Astrocyte of the spinal cord (primary cell): ENCODE results near the gene PAK1.
"Not testable (repeated sequence)": the region's sequence is repeated elsewhere in the genome, so short reads cannot be mapped to it uniquely, and the experiment has no call there.

Experiments used
- DNase-seq: peaks from one replicate; pipeline ENCODE4 v3.0.0; 2011; ENCODE audit warnings: low read depth, low spot score
- H3K4me3 ChIP-seq: 2 replicates; pipeline ENCODE4 v1.5.1; 2011; ENCODE audit warnings: low read depth, mild to moderate bottlenecking, low read length, moderate library complexity
- in situ Hi-C: cut with HindIII; loops from 2 replicates; pipeline ENCODE4 v1.10.0; 2017; ENCODE audit warnings: low sequenced_read_pairs
- TF ChIP-seq, protein P1 (sequence below): IDR thresholded peaks from 2 replicates; pipeline ENCODE4 v1.5.1; 2012; ENCODE audit warnings: low read depth, mild to moderate bottlenecking, low read length, inconsistent platforms

Gene PAK1

DNA sequence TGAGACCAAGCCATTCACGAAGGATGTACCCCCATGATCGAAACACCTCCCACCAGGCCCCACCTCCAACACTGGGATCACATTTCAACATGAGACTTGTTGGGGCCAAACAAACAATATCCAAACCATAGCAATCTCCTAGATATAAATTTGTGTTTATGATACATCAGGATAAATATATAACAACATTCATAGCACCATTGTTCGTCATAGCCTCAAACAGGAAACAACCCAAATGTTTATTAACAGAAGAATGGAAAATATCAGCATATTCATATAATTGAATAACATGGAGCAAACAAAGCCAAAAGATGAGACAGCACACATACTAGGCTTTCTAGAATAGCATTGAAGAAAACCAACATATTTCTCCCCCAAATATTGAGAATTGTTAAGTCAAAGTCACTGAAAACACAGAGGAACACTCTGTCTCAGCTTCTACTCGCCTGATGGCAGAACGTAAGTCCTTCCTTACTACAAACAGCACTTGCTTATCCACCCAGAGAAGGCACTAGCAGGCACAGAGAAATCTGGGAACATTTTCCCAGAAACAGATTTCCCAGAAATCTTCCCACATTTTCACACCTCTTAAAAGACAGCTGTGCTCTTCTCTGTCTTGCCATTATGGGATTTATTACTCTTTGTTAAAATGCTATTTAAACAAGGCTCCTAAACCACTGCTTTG lies 164.4 kb downstream of the PAK1 start:
- no peak for DNase-seq
- H3K4me3 ChIP-seq, result no peak overlapping the region
- in situ Hi-C loops, result no loop called here
- TF ChIP-seq, protein P1, sequence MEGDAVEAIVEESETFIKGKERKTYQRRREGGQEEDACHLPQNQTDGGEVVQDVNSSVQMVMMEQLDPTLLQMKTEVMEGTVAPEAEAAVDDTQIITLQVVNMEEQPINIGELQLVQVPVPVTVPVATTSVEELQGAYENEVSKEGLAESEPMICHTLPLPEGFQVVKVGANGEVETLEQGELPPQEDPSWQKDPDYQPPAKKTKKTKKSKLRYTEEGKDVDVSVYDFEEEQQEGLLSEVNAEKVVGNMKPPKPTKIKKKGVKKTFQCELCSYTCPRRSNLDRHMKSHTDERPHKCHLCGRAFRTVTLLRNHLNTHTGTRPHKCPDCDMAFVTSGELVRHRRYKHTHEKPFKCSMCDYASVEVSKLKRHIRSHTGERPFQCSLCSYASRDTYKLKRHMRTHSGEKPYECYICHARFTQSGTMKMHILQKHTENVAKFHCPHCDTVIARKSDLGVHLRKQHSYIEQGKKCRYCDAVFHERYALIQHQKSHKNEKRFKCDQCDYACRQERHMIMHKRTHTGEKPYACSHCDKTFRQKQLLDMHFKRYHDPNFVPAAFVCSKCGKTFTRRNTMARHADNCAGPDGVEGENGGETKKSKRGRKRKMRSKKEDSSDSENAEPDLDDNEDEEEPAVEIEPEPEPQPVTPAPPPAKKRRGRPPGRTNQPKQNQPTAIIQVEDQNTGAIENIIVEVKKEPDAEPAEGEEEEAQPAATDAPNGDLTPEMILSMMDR, result no peak

DNA sequence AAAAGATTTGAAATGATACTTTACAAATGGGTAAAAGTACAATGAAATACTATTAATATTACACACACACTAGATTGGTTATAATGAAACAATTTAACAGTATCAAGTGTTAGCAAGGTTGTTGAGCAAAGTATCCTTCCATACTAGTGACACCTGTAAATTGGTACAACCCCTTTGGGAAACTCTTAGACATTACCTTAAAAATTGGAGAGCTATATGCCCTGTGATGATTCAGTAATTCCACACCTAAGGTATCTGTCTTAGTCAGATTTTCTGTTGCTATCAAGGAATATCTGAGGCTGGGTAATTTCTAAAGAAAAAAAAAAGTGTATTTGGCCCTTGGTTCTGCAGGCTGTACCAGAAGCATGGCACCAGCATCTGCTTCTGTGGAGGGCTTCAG lies 165.1 kb downstream of the PAK1 start:
- no peak overlapping the region for H3K4me3 ChIP-seq
- in situ Hi-C loops, result no loop called here
- TF ChIP-seq, protein P1, result no peak
- no peak for DNase-seq

- no peak overlapping the region for H3K4me3 ChIP-seq
- no peak for DNase-seq
- in situ Hi-C loops, result no loop called here
- TF ChIP-seq, protein P1, result no peak
These were observed 170.6 kb downstream of the PAK1 start for GRCh38 chr11:77303328-77303727.

- TF ChIP-seq, protein P1, result no peak
- in situ Hi-C loops, result no loop called here
- DNase-seq, result no peak
These were observed 171.1 kb downstream of the PAK1 start for GRCh38 chr11:77302752-77303151.

DNA sequence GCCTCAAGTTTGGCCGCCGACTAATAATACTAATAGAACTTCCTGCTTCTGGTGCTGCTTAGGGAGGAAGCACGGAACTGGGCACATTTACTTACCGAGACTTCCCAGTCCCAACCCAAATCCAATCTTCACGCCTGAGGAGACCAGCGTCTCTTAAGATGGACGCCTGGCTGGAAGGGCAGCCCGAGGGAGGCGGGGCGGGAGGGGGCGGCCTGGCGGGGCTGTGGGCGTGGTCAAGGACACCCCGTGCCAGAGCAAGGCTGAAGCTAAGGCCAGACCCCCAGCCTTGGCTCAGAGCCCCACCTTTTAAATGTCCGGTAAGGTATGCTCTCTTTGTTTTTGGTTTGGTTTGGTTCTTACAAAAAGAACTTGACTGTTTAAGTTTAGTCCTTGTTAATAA lies 172.4 kb downstream of the PAK1 start, which contains the start of gene GDPD4:
Gene GDPD4 (minus strand): TSS at position 177 of the 400 bp plus-strand sequence. CDS start 16,549 bp downstream, outside the sequence.
- in situ Hi-C loops, result no loop called here
- no peak within 1 kb of the TSS for H3K4me3 ChIP-seq
- no peak for DNase-seq
- TF ChIP-seq, protein P1, result no peak

More at GRCh38 chr11:77302752-77303151, 171.1 kb downstream of the PAK1 start:
- no peak overlapping the region for H3K4me3 ChIP-seq

- H3K4me3 ChIP-seq, result no peak overlapping the region
- DNase-seq, result no peak
- TF ChIP-seq, protein P1, result no peak
- in situ Hi-C loops, result no loop called here
These were observed 173.2 kb downstream of the PAK1 start for GRCh38 chr11:77300695-77301094.

- DNase-seq, H3K4me3 ChIP-seq, in situ Hi-C loops: not testable (repeated sequence)
These were observed 173.9 kb downstream of the PAK1 start for GRCh38 chr11:77300028-77300427.
